ENCODE measurements around the gene AKT3. TPM values are rescaled to one million over a fixed set of nuclear protein-coding genes. Genes with fewer than 3 reads are reported as not detected.

Gene AKT3
- total RNA-seq, 1 experiment from 2014 or later: 31.9 TPM

DNA sequence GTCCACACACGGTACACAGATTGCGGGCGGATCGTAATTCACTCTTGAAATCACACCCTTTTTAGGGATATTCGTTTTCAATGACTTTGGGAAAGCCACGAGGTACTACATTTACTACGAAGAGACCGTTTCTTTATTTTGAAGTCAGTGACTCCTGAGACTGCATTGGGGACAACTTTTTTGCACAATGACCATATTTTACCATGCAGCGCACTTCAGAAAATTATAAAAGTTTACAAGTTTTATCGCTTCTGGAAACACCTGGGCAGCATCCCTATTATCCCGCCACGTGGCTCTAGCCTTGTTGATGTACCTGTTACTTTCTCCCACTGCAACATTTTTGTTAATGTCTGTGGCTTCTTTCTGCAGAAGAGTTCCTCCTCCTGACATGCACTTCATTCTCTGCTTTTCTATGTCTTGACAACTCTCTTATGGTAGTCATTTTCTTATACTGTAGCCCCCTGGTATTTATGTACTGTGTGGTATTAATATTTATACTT, 1.3 kb upstream of the AKT3 start:
- Mint-ChIP-seq H3K4me3 (ENCODE audit: unreplicated experiment) (peak overlapping the region; percentile 88), H3K9me3 (ENCODE audit: unreplicated experiment) (no peaks in the 10 kb centered on the region), H3K27ac (ENCODE audit: low read depth, unreplicated experiment) (peak overlapping the region; percentile 46), H3K36me3 (ENCODE audit: insufficient read depth, unreplicated experiment) (no peaks in the 10 kb centered on the region), H3K27me3 (ENCODE audit: insufficient read depth, unreplicated experiment) (peaks cover 63% of the 10 kb centered on the region), H3K4me1 (ENCODE audit: insufficient read depth, unreplicated experiment) (peaks cover 20% of the 10 kb centered on the region)
- intact Hi-C loops (cut with micrococcal nuclease): loop anchor here (5.0 kb wide), 3 partner anchors 134 to 509 kb away; no protein-coding TSS in a partner anchor
- TF ChIP-seq, protein P1, sequence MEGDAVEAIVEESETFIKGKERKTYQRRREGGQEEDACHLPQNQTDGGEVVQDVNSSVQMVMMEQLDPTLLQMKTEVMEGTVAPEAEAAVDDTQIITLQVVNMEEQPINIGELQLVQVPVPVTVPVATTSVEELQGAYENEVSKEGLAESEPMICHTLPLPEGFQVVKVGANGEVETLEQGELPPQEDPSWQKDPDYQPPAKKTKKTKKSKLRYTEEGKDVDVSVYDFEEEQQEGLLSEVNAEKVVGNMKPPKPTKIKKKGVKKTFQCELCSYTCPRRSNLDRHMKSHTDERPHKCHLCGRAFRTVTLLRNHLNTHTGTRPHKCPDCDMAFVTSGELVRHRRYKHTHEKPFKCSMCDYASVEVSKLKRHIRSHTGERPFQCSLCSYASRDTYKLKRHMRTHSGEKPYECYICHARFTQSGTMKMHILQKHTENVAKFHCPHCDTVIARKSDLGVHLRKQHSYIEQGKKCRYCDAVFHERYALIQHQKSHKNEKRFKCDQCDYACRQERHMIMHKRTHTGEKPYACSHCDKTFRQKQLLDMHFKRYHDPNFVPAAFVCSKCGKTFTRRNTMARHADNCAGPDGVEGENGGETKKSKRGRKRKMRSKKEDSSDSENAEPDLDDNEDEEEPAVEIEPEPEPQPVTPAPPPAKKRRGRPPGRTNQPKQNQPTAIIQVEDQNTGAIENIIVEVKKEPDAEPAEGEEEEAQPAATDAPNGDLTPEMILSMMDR (IDR thresholded peaks at IDR 0.05; ENCODE audit: unreplicated experiment): no peak
- no peak for DNase-seq (ENCODE audit: unreplicated experiment)
- CTCF ChIA-PET: no interaction called here
- TSS peak; percentile 69 for BruUV-seq (replicated peaks)
- POLR2A ChIA-PET: interaction anchor here (0.7 kb wide), 1 partner anchor 574 kb away, joined by 3 read pairs; no protein-coding TSS in a partner anchor

DNA sequence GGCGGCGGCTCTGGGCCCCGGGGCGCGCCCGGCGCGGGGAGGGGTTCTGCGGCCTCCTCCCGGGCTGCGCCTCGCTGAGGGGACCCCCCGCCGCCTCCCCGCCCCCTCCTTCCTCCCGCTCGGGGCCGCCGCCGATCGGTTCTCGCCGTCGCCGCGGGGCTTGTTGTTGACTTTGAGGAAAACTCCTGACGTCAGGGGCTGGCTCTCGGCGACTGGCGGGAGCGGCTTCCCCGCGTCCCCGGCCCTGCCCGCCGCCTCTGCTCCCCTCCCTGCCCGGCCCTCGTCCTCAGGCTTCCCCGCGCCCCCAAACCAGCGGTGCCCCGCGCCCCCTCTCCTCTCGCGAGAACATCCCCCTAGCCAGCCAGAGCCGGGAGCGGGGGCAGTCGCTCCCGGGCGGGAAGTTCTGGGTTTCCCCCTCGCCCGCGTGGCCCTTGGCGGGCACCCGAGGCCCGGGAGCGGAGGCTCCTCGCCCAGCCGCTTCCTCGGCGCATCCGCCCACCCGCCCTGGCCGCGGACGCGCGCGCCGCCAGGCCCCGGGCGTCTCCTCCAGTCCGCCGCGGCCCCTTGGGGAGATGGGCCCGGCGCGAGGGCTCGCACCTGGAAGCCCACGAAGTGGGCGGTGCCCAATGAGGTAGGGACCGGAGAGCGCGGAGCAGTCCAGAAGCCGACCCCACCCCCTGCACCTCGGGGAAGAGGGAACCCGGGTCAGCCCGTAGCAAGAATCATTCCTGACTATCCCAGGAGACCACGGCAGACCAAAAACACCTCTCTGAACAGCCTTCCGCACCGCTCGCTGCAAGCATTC, 611 bp upstream of the AKT3 start:
- no peaks in the 10 kb centered on the region for H3K9me3 Mint-ChIP-seq (ENCODE audit: unreplicated experiment)
- BruUV-seq (replicated peaks): no TSS peak
- peak overlapping the region; percentile 88 for H3K4me3 Mint-ChIP-seq (ENCODE audit: unreplicated experiment)
- peaks cover 20% of the 10 kb centered on the region for H3K4me1 Mint-ChIP-seq (ENCODE audit: insufficient read depth, unreplicated experiment)
- TF ChIP-seq, protein P1 (IDR thresholded peaks at IDR 0.05; ENCODE audit: unreplicated experiment): no peak
- no peaks in the 10 kb centered on the region for H3K36me3 Mint-ChIP-seq (ENCODE audit: insufficient read depth, unreplicated experiment)
- peak; percentile 85 for DNase-seq (ENCODE audit: unreplicated experiment)
- H3K27ac Mint-ChIP-seq (ENCODE audit: low read depth, unreplicated experiment): peak overlapping the region; percentile 46
- ChIA-PET CTCF (no interaction called here), POLR2A (interaction anchor here (2.5 to 4.0 kb wide), 2 partner anchors 52 to 197 kb away, joined by 16 to 34 read pairs; no protein-coding TSS in a partner anchor)
- H3K27me3 Mint-ChIP-seq (ENCODE audit: insufficient read depth, unreplicated experiment): peaks cover 64% of the 10 kb centered on the region
- intact Hi-C loops (cut with micrococcal nuclease): loop anchor here (1.0 to 5.0 kb wide), 5 partner anchors 74 to 508 kb away; no protein-coding TSS in a partner anchor

DNA sequence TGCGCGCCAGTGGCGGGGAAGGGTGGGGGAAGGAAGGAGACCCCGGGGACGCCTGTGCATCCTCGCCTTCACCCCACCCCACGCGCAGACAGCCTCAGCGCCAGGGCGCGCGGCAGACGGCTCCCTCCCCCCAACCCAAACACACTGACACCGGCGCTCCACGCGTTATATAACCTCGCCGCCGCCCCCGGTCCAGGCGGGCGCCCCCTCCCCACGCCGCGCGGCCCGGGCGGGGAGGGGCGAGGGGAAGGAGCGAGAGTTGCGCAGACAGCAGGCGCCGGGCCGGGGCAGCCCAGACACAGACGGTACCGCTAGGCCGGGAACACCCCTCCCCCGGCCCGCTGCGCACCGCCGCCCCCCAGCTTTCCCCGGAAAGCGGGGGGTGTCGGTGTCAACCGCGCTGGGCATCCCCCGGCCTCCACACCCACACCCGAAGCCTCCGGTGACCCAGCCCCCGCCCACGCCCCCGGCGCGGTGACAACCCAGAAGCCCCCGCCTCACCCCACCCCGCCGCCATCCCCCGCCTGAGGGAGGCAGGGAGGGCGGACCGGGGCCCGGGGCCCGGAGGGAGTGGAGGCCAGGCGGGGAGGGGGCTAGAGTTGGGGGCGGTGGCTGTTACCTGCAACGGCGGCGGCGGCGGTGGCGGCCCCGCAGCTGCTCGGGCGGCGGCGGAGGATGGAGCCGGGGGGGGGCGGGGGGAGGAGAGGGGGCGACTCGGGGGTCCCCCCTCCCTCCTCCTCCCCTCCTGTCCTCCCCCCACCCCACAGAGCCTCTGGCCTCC, 432 bp downstream of the AKT3 start:
- H3K27ac Mint-ChIP-seq (ENCODE audit: low read depth, unreplicated experiment): peak overlapping the region; percentile 77
- no peaks in the 10 kb centered on the region for H3K36me3 Mint-ChIP-seq (ENCODE audit: insufficient read depth, unreplicated experiment)
- H3K9me3 Mint-ChIP-seq (ENCODE audit: unreplicated experiment): no peaks in the 10 kb centered on the region
- TF ChIP-seq, protein P1 (IDR thresholded peaks at IDR 0.05; ENCODE audit: unreplicated experiment): no peak
- H3K4me3 Mint-ChIP-seq (ENCODE audit: unreplicated experiment): peak overlapping the region; percentile 88
- H3K4me1 Mint-ChIP-seq (ENCODE audit: insufficient read depth, unreplicated experiment): peaks cover 20% of the 10 kb centered on the region
- DNase-seq (ENCODE audit: unreplicated experiment): no peak
- BruUV-seq (replicated peaks): no TSS peak
- CTCF ChIA-PET: no interaction called here
- POLR2A ChIA-PET: interaction anchor here (0.9 to 4.0 kb wide), 11 partner anchors 10 to 506 kb away, joined by 3 to 34 read pairs (median 4); partner anchors contain the start of gene ZBTB18
- H3K27me3 Mint-ChIP-seq (ENCODE audit: insufficient read depth, unreplicated experiment): peaks cover 54% of the 10 kb centered on the region
- intact Hi-C loops (cut with micrococcal nuclease): loop anchor here (1.0 to 5.0 kb wide), 7 partner anchors 51 to 507 kb away; no protein-coding TSS in a partner anchor

All from MCF 10A (cell line).